GM19351 (cell line): ENCODE data around the gene TMEM185A.
A peak's percentile ranks its signal among the peaks of the same experiment; 100 is the strongest.
"Not testable (repeated sequence)": the region's sequence is repeated elsewhere in the genome, so short reads cannot be mapped to it uniquely, and the experiment has no call there.

ENCODE experiments used
- ATAC-seq: cut with Tn5 transposase; IDR thresholded peaks from one replicate; pipeline ENCODE4 v1.9.1; 2021; ENCODE audit warnings: mild to moderate bottlenecking, moderate library complexity; ENCODE audit not compliant: unreplicated experiment

Gene TMEM185A

GRCh38 chrX:149631234-149632165, at the start of gene TMEM185A:
Gene TMEM185A, minus strand, starts transcription at chrX:149631792. Its CDS starts 212 bp downstream, at chrX:149631580.
- ATAC-seq: peak; percentile 89

GRCh38 chrX:149681182-149681581, 49.6 kb upstream of the TMEM185A start:
- no peak for ATAC-seq

GRCh38 chrX:149679164-149679678, 47.6 kb upstream of the TMEM185A start:
- not testable (repeated sequence) for ATAC-seq

DNA sequence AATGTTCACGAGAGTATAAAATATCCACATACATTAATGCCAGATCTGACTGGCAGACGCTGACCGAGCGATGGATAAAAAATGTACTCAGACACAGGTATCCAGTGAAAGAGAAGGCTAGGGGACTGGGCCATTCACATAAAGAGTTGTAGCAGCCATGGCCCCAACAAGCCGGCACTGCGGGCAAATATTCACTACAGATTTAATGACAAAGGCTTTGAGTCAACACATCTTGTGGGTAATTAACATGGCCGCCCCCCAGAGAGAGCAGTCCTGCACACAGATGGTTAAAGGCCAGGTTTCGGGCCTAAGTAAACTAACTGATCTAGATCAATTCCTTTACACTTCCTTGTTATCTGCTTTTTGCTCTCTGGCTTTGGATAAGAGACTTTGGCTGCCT, 44.0 kb upstream of the TMEM185A start:
- ATAC-seq: not testable (repeated sequence)

DNA sequence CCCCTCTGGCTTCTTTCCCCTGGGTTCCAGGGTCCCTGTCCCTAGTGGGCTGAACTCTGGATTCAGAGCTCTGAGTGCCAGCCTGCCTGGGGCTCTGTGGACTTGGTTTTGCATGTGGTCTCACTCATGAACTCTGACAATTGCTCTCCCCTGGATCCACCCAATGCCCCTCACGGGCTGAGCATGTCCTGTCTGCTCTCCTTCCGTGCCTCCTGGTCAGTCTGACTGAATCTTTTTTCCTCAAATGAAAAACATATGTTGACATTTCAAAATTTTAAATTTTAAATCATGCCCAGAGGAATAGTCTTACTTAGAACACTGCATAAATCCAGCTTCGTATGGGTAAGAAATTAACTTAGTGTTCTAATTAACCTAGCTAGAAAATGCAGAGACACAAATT, 43.5 kb upstream of the TMEM185A start:
- ATAC-seq: not testable (repeated sequence)

- ATAC-seq: not testable (repeated sequence)
These were observed 29.0 kb upstream of the TMEM185A start for GRCh38 chrX:149660613-149661012.

GRCh38 chrX:149656260-149656884, 24.8 kb upstream of the TMEM185A start:
- ATAC-seq: peak; percentile 51

DNA sequence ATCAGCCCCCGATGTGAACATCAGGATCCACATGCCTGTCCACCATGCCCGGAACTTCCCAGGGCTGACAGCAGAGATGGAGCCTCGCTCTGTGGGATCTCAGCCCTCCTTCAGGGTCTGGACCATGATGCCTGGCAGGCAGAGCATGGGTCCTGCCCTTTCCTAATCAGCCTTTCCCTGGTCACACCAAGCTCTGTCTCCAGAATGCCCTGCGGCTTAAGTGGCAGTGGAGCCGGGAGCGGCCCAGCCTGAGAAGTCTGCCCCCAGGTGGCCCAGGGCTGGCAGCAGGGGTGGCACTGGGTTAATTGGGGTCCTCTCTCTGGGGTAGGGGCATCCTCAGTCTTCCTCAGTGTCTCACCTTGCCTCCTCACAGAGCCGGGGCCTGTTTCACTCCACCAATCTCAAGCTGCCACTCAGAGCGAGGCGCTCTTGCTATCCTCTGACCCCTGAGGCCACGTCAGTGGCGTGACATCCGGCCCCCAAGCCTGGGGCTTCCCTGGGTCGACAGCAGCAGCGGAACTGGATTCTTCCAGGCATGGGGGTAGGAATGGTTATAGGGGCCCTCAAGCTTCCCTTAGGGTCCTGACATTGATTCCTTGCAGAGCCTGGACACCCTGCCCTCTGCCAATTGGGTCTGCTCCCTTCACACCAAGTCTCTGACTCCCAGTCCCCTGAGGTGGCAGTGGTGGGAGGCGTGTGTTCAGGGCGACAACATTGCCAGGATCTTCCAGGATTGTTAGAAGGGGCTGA, 20.8 kb upstream of the TMEM185A start:
- no peak for ATAC-seq

DNA sequence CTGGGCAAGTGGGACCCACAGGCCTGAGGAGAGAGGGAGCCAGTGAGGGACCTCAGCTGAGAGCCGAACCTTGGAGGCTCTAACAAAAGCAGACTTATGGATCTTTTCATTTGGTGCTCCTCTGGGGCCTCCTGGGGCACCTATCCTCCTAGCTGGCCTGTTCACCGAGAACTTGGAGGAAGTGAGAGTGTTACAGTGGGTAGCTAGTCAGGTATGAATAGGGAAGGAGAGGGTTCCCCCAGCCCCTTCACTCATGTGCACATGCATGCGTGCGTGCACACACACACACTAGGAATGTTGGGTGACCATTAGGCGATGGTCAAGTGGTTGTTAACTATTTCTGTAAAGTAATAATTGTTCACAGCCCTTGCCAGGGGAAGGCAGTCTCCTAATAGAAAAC, 18.6 kb upstream of the TMEM185A start:
- peak; percentile 68 for ATAC-seq

DNA sequence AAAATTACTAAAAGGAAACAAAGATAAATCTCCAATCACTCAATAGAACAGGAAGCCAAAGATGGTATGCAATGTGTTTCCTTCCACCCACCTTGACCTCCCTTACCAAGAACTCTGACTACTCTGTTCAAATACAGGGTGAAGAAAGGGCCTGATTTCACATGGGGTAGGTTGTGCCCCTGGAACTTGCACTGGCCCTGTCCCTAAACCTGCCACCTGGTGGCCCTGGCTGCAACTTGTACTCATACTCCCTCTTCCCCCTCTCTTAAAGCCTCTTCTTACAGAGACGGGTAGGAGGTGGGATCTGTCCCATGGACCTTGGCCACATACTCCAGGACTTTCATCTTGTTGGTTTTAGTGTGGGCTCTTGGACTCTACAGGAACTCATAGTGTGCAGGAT, 17.3 kb upstream of the TMEM185A start:
- ATAC-seq: peak; percentile 40

DNA sequence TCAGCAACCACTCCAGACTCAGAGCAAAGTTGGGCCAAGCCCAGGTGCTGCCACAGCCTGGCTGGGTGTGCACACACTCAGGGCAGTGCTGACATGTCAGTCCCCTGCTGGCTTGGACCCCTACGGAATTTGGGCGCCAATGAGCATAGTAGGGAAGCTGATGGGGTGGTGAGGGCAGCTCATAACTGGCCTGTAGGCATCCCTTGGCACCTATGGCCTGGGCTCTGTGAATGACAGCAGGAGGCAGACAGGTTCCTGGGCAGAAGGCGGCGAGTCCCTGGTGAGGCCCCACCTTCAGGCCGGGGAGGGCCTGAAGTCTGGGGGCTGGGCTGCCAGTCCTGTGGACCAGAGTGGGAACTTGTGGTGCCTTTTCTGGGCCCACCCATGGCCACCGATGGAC, 15.9 kb upstream of the TMEM185A start:
- ATAC-seq: no peak

GRCh38 chrX:149643496-149643895, 11.9 kb upstream of the TMEM185A start:
- ATAC-seq: no peak

DNA sequence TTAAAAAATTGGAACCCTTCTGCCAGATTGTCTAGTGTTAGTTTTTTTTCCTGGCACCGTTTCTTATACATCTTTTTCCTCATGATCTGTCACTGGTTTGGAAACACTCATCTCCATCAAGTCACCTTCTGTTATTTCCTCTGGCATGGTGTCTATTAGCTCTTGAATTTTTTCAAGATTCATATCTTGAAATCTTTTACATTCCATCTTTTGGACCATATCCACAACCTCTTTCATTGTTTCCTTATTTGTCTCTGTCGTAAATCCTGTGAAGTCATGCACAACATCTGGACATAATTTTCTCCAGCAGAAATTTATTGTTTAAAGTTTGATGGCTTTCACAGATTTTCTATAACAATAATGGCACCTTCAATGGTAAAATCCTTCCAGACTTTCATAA, 10.2 kb upstream of the TMEM185A start:
- no peak for ATAC-seq

GRCh38 chrX:149641432-149641831, 9.8 kb upstream of the TMEM185A start:
- no peak for ATAC-seq

DNA sequence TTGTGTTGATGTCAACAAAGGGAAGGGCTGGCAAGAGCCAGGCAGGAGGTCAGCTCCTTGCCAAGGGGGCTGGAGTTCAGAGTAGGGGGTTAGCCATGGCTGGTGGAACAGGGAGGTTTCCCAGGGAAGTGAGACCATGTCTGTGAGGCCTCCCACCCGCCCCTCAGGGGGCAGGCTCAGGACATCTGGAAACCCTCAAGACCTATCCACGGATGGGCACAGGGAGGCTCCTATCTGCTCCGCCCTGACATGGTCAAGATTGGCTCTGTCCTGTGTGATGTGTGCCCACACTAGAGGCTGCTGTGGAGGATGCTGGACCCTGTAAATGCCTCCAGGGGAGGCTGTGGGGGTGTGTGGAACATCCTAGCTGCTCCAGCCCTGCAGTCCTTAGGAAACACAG, 8.0 kb upstream of the TMEM185A start:
- ATAC-seq: no peak

GRCh38 chrX:149638860-149639259, 7.3 kb upstream of the TMEM185A start:
- no peak for ATAC-seq

DNA sequence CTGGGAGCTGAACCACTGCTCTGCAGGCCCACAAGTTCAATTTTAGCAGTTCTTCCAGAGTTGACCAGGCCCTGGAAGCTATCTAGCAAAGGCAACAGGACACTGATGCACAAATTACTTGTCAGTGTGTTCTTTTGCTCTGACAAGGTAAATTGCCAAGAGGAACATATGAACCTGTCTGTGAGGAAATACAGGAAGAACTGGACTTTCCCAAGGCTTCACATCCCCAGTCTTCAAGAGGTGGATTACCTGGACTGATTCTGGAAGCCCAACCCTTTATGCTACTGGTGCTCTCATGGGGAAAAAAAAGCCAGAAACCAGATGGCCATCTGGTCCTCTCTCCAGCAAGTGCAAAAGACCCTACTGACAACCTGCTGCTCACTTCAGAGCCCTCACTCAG, 1.9 kb upstream of the TMEM185A start:
- no peak for ATAC-seq

DNA sequence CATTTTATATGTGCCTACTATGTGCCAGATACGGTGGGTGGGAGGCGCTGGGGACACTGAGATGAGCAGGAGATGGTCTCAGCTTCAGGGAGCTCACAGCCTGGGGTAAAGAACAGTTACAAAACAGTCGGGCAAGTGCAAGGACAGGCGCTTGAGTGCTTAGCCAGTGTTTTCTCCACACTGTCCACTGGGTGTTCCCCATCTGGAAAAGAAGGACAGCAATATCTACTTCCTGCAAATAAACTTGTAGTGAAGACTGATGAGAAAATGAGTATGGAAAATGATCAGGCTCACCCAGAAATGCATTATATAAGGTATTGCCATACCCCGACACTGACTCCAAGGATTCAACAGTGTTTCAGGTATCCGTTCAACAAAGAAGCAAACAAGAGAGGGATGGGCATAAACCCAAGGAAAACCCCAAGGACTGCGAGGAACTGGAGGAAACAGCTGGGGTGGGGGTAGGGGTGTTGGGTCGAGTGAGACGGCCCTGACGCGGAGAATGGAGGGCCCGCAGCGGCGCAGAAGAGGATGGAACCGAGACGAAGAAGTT, 835 bp downstream of the TMEM185A start:
- no peak for ATAC-seq

GRCh38 chrX:149629730-149630387, 1.7 kb downstream of the TMEM185A start:
- no peak for ATAC-seq

- ATAC-seq: no peak
These were observed 2.8 kb downstream of the TMEM185A start for GRCh38 chrX:149628768-149629167.
